T-helper 1 cell treated with Interleukin-12 subunit alpha and Interleukin-12 subunit beta and Interleukin-4 antibody, amounts not matched to agents 30 μg/mL and 1 μg/mL, for 36 hours (primary cell): Measurements from ENCODE around the gene AWAT2.

Source experiments
- H3K27ac Mint-ChIP-seq: one replicate; pipeline ENCODE4 v1.8.0; 2021; ENCODE audit warnings: mild to moderate bottlenecking, mixed read lengths
- H3K27me3 Mint-ChIP-seq: one replicate; pipeline ENCODE4 v1.8.0; 2021; ENCODE audit warnings: low read depth, mixed read lengths
- H3K36me3 Mint-ChIP-seq: one replicate; pipeline ENCODE4 v1.8.0; 2021; ENCODE audit warnings: low read depth, mixed read lengths
- H3K4me1 Mint-ChIP-seq: one replicate; pipeline ENCODE4 v1.8.0; 2021; ENCODE audit warnings: low read depth, mixed read lengths
- H3K4me3 Mint-ChIP-seq: one replicate; pipeline ENCODE4 v1.8.0; 2021; ENCODE audit warnings: mild to moderate bottlenecking, moderate library complexity, mixed read lengths
- H3K9me3 Mint-ChIP-seq: one replicate; pipeline ENCODE4 v1.8.0; 2021; ENCODE audit warnings: mixed read lengths

The AWAT2 gene

GRCh38 chrX:70049925-70050324, at the start of gene AWAT2:
AWAT2 (minus strand) TSS chrX:70049938; CDS start chrX:70049932, 6 bp downstream.
- Mint-ChIP-seq H3K4me1 (no peaks in the 10 kb centered on the region), H3K36me3 (no peaks in the 10 kb centered on the region), H3K27me3 (peaks cover under 1% of the 10 kb centered on the region), H3K27ac (no peak within 1 kb of the TSS), H3K4me3 (no peak within 1 kb of the TSS), H3K9me3 (no peaks in the 10 kb centered on the region)

- H3K36me3 Mint-ChIP-seq = peaks cover 2% of the 10 kb centered on the region
Measured at GRCh38 chrX:70096052-70096451, 46.3 kb upstream of the AWAT2 start.

GRCh38 chrX:70092247-70092646, 42.5 kb upstream of the AWAT2 start:
- H3K4me1 Mint-ChIP-seq = no peaks in the 10 kb centered on the region
- no peak overlapping the region for H3K4me3 Mint-ChIP-seq
- H3K27me3 Mint-ChIP-seq = peaks cover 7% of the 10 kb centered on the region
- peaks cover 2% of the 10 kb centered on the region for H3K36me3 Mint-ChIP-seq
- H3K27ac Mint-ChIP-seq = no peak overlapping the region
- no peaks in the 10 kb centered on the region for H3K9me3 Mint-ChIP-seq

More at GRCh38 chrX:70096052-70096451, 46.3 kb upstream of the AWAT2 start:
- Mint-ChIP-seq H3K27me3 (peaks cover 14% of the 10 kb centered on the region), H3K4me3 (no peak overlapping the region), H3K9me3 (no peaks in the 10 kb centered on the region), H3K27ac (no peak overlapping the region), H3K4me1 (no peaks in the 10 kb centered on the region)

- H3K27ac Mint-ChIP-seq = no peak overlapping the region
- no peaks in the 10 kb centered on the region for H3K36me3 Mint-ChIP-seq
- H3K4me3 Mint-ChIP-seq = no peak overlapping the region
- peaks cover 4% of the 10 kb centered on the region for H3K27me3 Mint-ChIP-seq
- H3K9me3 Mint-ChIP-seq = no peaks in the 10 kb centered on the region
- H3K4me1 Mint-ChIP-seq = no peaks in the 10 kb centered on the region
Measured at GRCh38 chrX:70089604-70090297, 40.0 kb upstream of the AWAT2 start.

- no peak overlapping the region for H3K27ac Mint-ChIP-seq
- no peak overlapping the region for H3K4me3 Mint-ChIP-seq
- no peaks in the 10 kb centered on the region for H3K36me3 Mint-ChIP-seq
- H3K9me3 Mint-ChIP-seq = no peaks in the 10 kb centered on the region
- H3K27me3 Mint-ChIP-seq = peaks cover 4% of the 10 kb centered on the region
- H3K4me1 Mint-ChIP-seq = no peaks in the 10 kb centered on the region
Measured at GRCh38 chrX:70088751-70089150, 39.0 kb upstream of the AWAT2 start.

- H3K27ac Mint-ChIP-seq = no peak overlapping the region
- no peaks in the 10 kb centered on the region for H3K9me3 Mint-ChIP-seq
- no peaks in the 10 kb centered on the region for H3K4me1 Mint-ChIP-seq
- no peaks in the 10 kb centered on the region for H3K36me3 Mint-ChIP-seq
- peaks cover 4% of the 10 kb centered on the region for H3K27me3 Mint-ChIP-seq
- H3K4me3 Mint-ChIP-seq = no peak overlapping the region
Measured at GRCh38 chrX:70087857-70088630, 38.3 kb upstream of the AWAT2 start.

GRCh38 chrX:70084592-70085240, 35.0 kb upstream of the AWAT2 start:
- Mint-ChIP-seq H3K36me3 (no peaks in the 10 kb centered on the region), H3K27me3 (peaks cover 3% of the 10 kb centered on the region), H3K27ac (no peak overlapping the region), H3K9me3 (no peaks in the 10 kb centered on the region), H3K4me1 (no peaks in the 10 kb centered on the region), H3K4me3 (no peak overlapping the region)

GRCh38 chrX:70082723-70083122, 33.0 kb upstream of the AWAT2 start:
- H3K9me3 Mint-ChIP-seq = no peaks in the 10 kb centered on the region

GRCh38 chrX:70079870-70080269, 30.1 kb upstream of the AWAT2 start:
- no peak overlapping the region for H3K27ac Mint-ChIP-seq
- no peaks in the 10 kb centered on the region for H3K36me3 Mint-ChIP-seq
- H3K27me3 Mint-ChIP-seq = no peaks in the 10 kb centered on the region
- no peak overlapping the region for H3K4me3 Mint-ChIP-seq
- H3K4me1 Mint-ChIP-seq = no peaks in the 10 kb centered on the region
- no peaks in the 10 kb centered on the region for H3K9me3 Mint-ChIP-seq

More at GRCh38 chrX:70082723-70083122, 33.0 kb upstream of the AWAT2 start:
- H3K27me3 Mint-ChIP-seq = no peaks in the 10 kb centered on the region
- H3K4me1 Mint-ChIP-seq = no peaks in the 10 kb centered on the region
- H3K27ac Mint-ChIP-seq = no peak overlapping the region
- no peak overlapping the region for H3K4me3 Mint-ChIP-seq
- no peaks in the 10 kb centered on the region for H3K36me3 Mint-ChIP-seq

- no peak overlapping the region for H3K4me3 Mint-ChIP-seq
- no peaks in the 10 kb centered on the region for H3K9me3 Mint-ChIP-seq
- no peaks in the 10 kb centered on the region for H3K27me3 Mint-ChIP-seq
- H3K27ac Mint-ChIP-seq = no peak overlapping the region
- H3K4me1 Mint-ChIP-seq = no peaks in the 10 kb centered on the region
- H3K36me3 Mint-ChIP-seq = no peaks in the 10 kb centered on the region
Measured at GRCh38 chrX:70079297-70079696, 29.6 kb upstream of the AWAT2 start.

GRCh38 chrX:70066646-70067045, 16.9 kb upstream of the AWAT2 start:
- Mint-ChIP-seq H3K27ac (no peak overlapping the region), H3K4me3 (no peak overlapping the region), H3K9me3 (no peaks in the 10 kb centered on the region), H3K4me1 (no peaks in the 10 kb centered on the region), H3K36me3 (no peaks in the 10 kb centered on the region), H3K27me3 (no peaks in the 10 kb centered on the region)

GRCh38 chrX:70062961-70063550, 13.3 kb upstream of the AWAT2 start:
- no peaks in the 10 kb centered on the region for H3K4me1 Mint-ChIP-seq
- no peaks in the 10 kb centered on the region for H3K9me3 Mint-ChIP-seq
- H3K27me3 Mint-ChIP-seq = no peaks in the 10 kb centered on the region
- H3K27ac Mint-ChIP-seq = no peak overlapping the region
- no peaks in the 10 kb centered on the region for H3K36me3 Mint-ChIP-seq
- H3K4me3 Mint-ChIP-seq = no peak overlapping the region

- Mint-ChIP-seq H3K9me3 (no peaks in the 10 kb centered on the region), H3K27ac (no peak within 1 kb of the TSS), H3K27me3 (no peaks in the 10 kb centered on the region), H3K4me3 (no peak within 1 kb of the TSS), H3K4me1 (no peaks in the 10 kb centered on the region), H3K36me3 (no peaks in the 10 kb centered on the region)
Measured at GRCh38 chrX:70062076-70062475, 12.3 kb upstream of the AWAT2 start, which contains the start of gene OTUD6A. OTUD6A (plus strand) TSS chrX:70062457; CDS start chrX:70062525, 68 bp downstream.

- no peaks in the 10 kb centered on the region for H3K9me3 Mint-ChIP-seq
- H3K4me3 Mint-ChIP-seq = no peak overlapping the region
- no peaks in the 10 kb centered on the region for H3K36me3 Mint-ChIP-seq
- H3K27ac Mint-ChIP-seq = no peak overlapping the region
- H3K27me3 Mint-ChIP-seq = no peaks in the 10 kb centered on the region
- no peaks in the 10 kb centered on the region for H3K4me1 Mint-ChIP-seq
Measured at GRCh38 chrX:70054391-70054790, 4.7 kb upstream of the AWAT2 start.
